Prostate gland (tissue), 2 donors: ENCODE measurements around the gene PLA2G4E. TPM values are rescaled to one million over a fixed set of nuclear protein-coding genes. Genes with fewer than 3 reads are reported as not detected.

ENCODE experiments used
- DNase-seq: peaks from one replicate; pipeline ENCODE4 v3.0.0-alpha.2; 2019; ENCODE audit warnings: low spot score
- H3K27ac ChIP-seq, 2 donors: fragments of 200-600 bp; sonication (generic); 2 replicates each; pipeline ENCODE4 v1.5.1; 2017 to 2019
- H3K27me3 ChIP-seq: fragments of 200-600 bp; sonication (generic); replicated peaks from 2 replicates; pipeline ENCODE4 v1.5.1; 2019; ENCODE audit not compliant: insufficient read depth
- H3K36me3 ChIP-seq, 2 donors: fragments of 200-600 bp; sonication (generic); 1 replicate in 1 of 2; 2 replicates in 1 of 2; pipeline versions ENCODE4 v1.5.1 to v1.8.1; 2017 to 2019
- H3K4me1 ChIP-seq: fragments of 200-600 bp; sonication (generic); replicated peaks from 2 replicates; pipeline ENCODE4 v1.5.1; 2019
- H3K4me3 ChIP-seq, 2 donors: fragments of 200-600 bp; sonication (generic); 2 replicates each; pipeline ENCODE4 v1.5.1; 2017 to 2019
- H3K9me3 ChIP-seq: fragments of 200-600 bp; sonication (generic); 2 replicates; pipeline ENCODE4 v1.5.1; 2017
- CTCF ChIP-seq, 4 experiments: fragments of 200-600 bp in 2 of 4; fragments of 450-650 bp in 2 of 4; sonication (generic) in 2 of 4; IDR thresholded peaks; 1 replicate in 3 of 4; 2 replicates in 1 of 4; pipeline ENCODE4 v1.5.1; 2016 to 2019; ENCODE audit warnings: antibody characterized with exemption in 4 of 4, mild to moderate bottlenecking in 2 of 4, moderate library complexity in 2 of 4
- POLR2A ChIP-seq: fragments of 450-650 bp; IDR thresholded peaks from one replicate; pipeline ENCODE4 v1.6.1; 2016; ENCODE audit warnings: antibody characterized with exemption, mild to moderate bottlenecking
- POLR2AphosphoS5 ChIP-seq: sonication (generic); formaldehyde crosslinking; IDR thresholded peaks from one replicate; pipeline ENCODE4 v1.6.1; 2017; ENCODE audit warnings: antibody characterized with exemption
- WGBS: methylation state at CpG from one replicate; pipeline ENCODE4 v1.1.5; 2018; 5-methylcytosine and 5-hydroxymethylcytosine counted together
- intact Hi-C: fragments of 100-400 bp; cut with DNase I; formaldehyde crosslinking; loops from one replicate; pipeline ENCODE4 v1.14.2; 2022
- total RNA-seq, 2 donors: library from RNA; depleted of rRNA; stranded (reverse); fragments of >200 nt; gene quantifications; one replicate each; pipeline ENCODE4 v1.1.0, GENCODE V29; 2016

The PLA2G4E gene
- total RNA-seq, 2 donors from 2014 or later, result 0.17 to 0.18 TPM

GRCh38 chr15:42038401-42038800 lies 17.6 kb upstream of the PLA2G4E start:
- 86% methylated on average over 6 of the region's 6 CpGs for WGBS
- no peak overlapping the region for H3K4me3 ChIP-seq
- H3K36me3 ChIP-seq, result no peaks in the 10 kb centered on the region
- intact Hi-C loops, result no loop called here
- no peak for DNase-seq
- H3K27ac ChIP-seq, result no peak overlapping the region
- TF ChIP-seq POLR2AphosphoS5, result no peak
- TF ChIP-seq CTCF (IDR thresholded peaks at IDR 0.05), result no peak
- TF ChIP-seq POLR2A, result no peak
- H3K4me1 ChIP-seq, result no peaks in the 10 kb centered on the region
- H3K27me3 ChIP-seq, result no peaks in the 10 kb centered on the region
- H3K9me3 ChIP-seq, result no peaks in the 10 kb centered on the region

- H3K27ac ChIP-seq, result no peak overlapping the region
- no peak for TF ChIP-seq POLR2A
- no peak for TF ChIP-seq POLR2AphosphoS5
- no peak for TF ChIP-seq CTCF (IDR thresholded peaks at IDR 0.05)
- peak; percentile 58 for DNase-seq
Measured at GRCh38 chr15:42037656-42038055, 16.8 kb upstream of the PLA2G4E start.

GRCh38 chr15:42036966-42037365 lies 16.1 kb upstream of the PLA2G4E start:
- intact Hi-C loops, result no loop called here
- no peak overlapping the region for H3K4me3 ChIP-seq
- no peak overlapping the region for H3K27ac ChIP-seq
- 94% methylated on average over 8 of the region's 9 CpGs for WGBS
- no peak for TF ChIP-seq CTCF (IDR thresholded peaks at IDR 0.05)
- TF ChIP-seq POLR2AphosphoS5, result no peak
- no peak for TF ChIP-seq POLR2A
- H3K9me3 ChIP-seq, result no peaks in the 10 kb centered on the region
- H3K36me3 ChIP-seq, result no peaks in the 10 kb centered on the region
- DNase-seq, result no peak
- H3K4me1 ChIP-seq, result no peaks in the 10 kb centered on the region
- H3K27me3 ChIP-seq, result no peaks in the 10 kb centered on the region

More at GRCh38 chr15:42037656-42038055, 16.8 kb upstream of the PLA2G4E start:
- H3K4me3 ChIP-seq, result no peak overlapping the region
- H3K9me3 ChIP-seq, result no peaks in the 10 kb centered on the region
- no peaks in the 10 kb centered on the region for H3K4me1 ChIP-seq
- intact Hi-C loops, result no loop called here
- H3K27me3 ChIP-seq, result no peaks in the 10 kb centered on the region
- WGBS, result 47% methylated on average over 8 of the region's 8 CpGs
- H3K36me3 ChIP-seq, result no peaks in the 10 kb centered on the region

GRCh38 chr15:42036112-42036905 lies 15.5 kb upstream of the PLA2G4E start:
- Histone ChIP-seq H3K9me3 (no peaks in the 10 kb centered on the region), H3K4me1 (no peaks in the 10 kb centered on the region), H3K27me3 (no peaks in the 10 kb centered on the region), H3K4me3 (no peak overlapping the region), H3K27ac (no peak overlapping the region), H3K36me3 (no peaks in the 10 kb centered on the region)
- no peak for DNase-seq
- 95% methylated on average over 41 of the region's 45 CpGs for WGBS
- intact Hi-C loops, result no loop called here
- no peak for TF ChIP-seq CTCF (IDR thresholded peaks at IDR 0.05)
- TF ChIP-seq POLR2AphosphoS5, result no peak
- no peak for TF ChIP-seq POLR2A

- no peak overlapping the region for H3K4me3 ChIP-seq
- no peaks in the 10 kb centered on the region for H3K9me3 ChIP-seq
- H3K27ac ChIP-seq, result no peak overlapping the region
- no peaks in the 10 kb centered on the region for H3K36me3 ChIP-seq
- peak; percentile 36 for DNase-seq
- intact Hi-C loops, result no loop called here
- H3K27me3 ChIP-seq, result no peaks in the 10 kb centered on the region
- WGBS, result 44% methylated on average over 3 of the region's 3 CpGs
- no peak for TF ChIP-seq CTCF (IDR thresholded peaks at IDR 0.05)
- TF ChIP-seq POLR2AphosphoS5, result peak; percentile 53
- H3K4me1 ChIP-seq, result no peaks in the 10 kb centered on the region
Measured at GRCh38 chr15:42035435-42035761, 14.6 kb upstream of the PLA2G4E start.
